Tibial nerve (tissue), 4 donors: ENCODE measurements around the gene SYTL5. TPM values are rescaled to one million over a fixed set of nuclear protein-coding genes. Genes with fewer than 3 reads are reported as not detected.

ENCODE experiments used
- DNase-seq, 2 donors: peaks; one replicate each; pipeline ENCODE4 v3.0.0-alpha.2; 2019; ENCODE audit warnings: low spot score in 2 of 2
- H3K27ac ChIP-seq, 4 donors: fragments of 200-600 bp; sonication (generic) in 3 of 4; one replicate each; pipeline ENCODE4 v1.5.1; 2017 to 2019; ENCODE audit warnings: mild to moderate bottlenecking in 1 of 4
- H3K27me3 ChIP-seq, 2 donors: fragments of 200-600 bp; sonication (generic) in 1 of 2; one replicate each; pipeline versions ENCODE4 v1.5.1 to v1.6.0; 2017 to 2019
- H3K36me3 ChIP-seq, 3 donors: fragments of 200-600 bp; sonication (generic); one replicate each; pipeline ENCODE4 v1.5.1; 2018 to 2019
- H3K4me1 ChIP-seq, 4 donors: fragments of 200-600 bp; sonication (generic) in 3 of 4; one replicate each; pipeline ENCODE4 v1.5.1; 2017 to 2019
- H3K4me3 ChIP-seq, 4 donors: fragments of 200-600 bp; sonication (generic) in 3 of 4; one replicate each; pipeline ENCODE4 v1.5.1; 2017 to 2019; ENCODE audit warnings: mild to moderate bottlenecking in 1 of 4, moderate library complexity in 1 of 4
- H3K9me3 ChIP-seq, 4 donors: fragments of 200-600 bp; sonication (generic) in 3 of 4; one replicate each; pipeline ENCODE4 v1.5.1; 2017 to 2019
- CTCF ChIP-seq, 5 experiments: fragments of 200-600 bp in 3 of 5; fragments of 450-650 bp in 2 of 5; sonication (generic) in 3 of 5; IDR thresholded peaks; one replicate each; pipeline ENCODE4 v1.5.1; 2016 to 2019; ENCODE audit warnings: antibody characterized with exemption in 5 of 5, mild to moderate bottlenecking in 3 of 5, moderate library complexity in 2 of 5
- EP300 ChIP-seq, 2 donors: sonication (generic); formaldehyde crosslinking; IDR thresholded peaks; one replicate each; pipeline ENCODE4 v1.6.1; 2017; ENCODE audit warnings: antibody characterized with exemption in 2 of 2, mild to moderate bottlenecking in 1 of 2
- POLR2A ChIP-seq, 2 donors: fragments of 450-650 bp; IDR thresholded peaks; one replicate each; pipeline ENCODE4 v1.6.1; 2017; ENCODE audit warnings: antibody characterized with exemption in 2 of 2, mild to moderate bottlenecking in 2 of 2, moderate library complexity in 2 of 2
- WGBS, 2 donors: methylation state at CpG; one replicate each; pipeline ENCODE4 v1.1.5; 2018; 5-methylcytosine and 5-hydroxymethylcytosine counted together
- total RNA-seq, 4 donors: library from RNA; depleted of rRNA; stranded (reverse); fragments of >200 nt; gene quantifications; one replicate each; pipeline ENCODE4 v1.1.0, GENCODE V29; 2016

SYTL5 gene
- total RNA-seq, 4 donors from 2014 or later, result 0.21 to 0.78 (median 0.37) TPM

GRCh38 chrX:38108364-38108763 is 102.0 kb downstream of the SYTL5 start:
- no peaks in the 10 kb centered on the region for H3K9me3 ChIP-seq
- H3K4me1 ChIP-seq, result no peaks in the 10 kb centered on the region
- H3K36me3 ChIP-seq, result no peaks in the 10 kb centered on the region
- no peak overlapping the region for H3K27ac ChIP-seq
- WGBS, 2 donors, result 87% methylated on average over 6 of the region's 6 CpGs
- H3K27me3 ChIP-seq, result no peaks in the 10 kb centered on the region
- DNase-seq, result no peak
- no peak overlapping the region for H3K4me3 ChIP-seq
- no peak for TF ChIP-seq CTCF (IDR thresholded peaks at IDR 0.05)

- Histone ChIP-seq H3K27me3 (no peaks in the 10 kb centered on the region), H3K9me3 (no peaks in the 10 kb centered on the region), H3K27ac (no peak overlapping the region), H3K36me3 (no peaks in the 10 kb centered on the region), H3K4me3 (no peak overlapping the region), H3K4me1 (no peaks in the 10 kb centered on the region)
- WGBS, 2 donors, result 79 to 88% methylated on average over 4 of the region's 4 CpGs
- TF ChIP-seq CTCF (IDR thresholded peaks at IDR 0.05), result no peak
- no peak for TF ChIP-seq EP300 (IDR thresholded peaks at IDR 0.05)
- no peak for TF ChIP-seq POLR2A (IDR thresholded peaks at IDR 0.05)
- DNase-seq, result no peak
Measured at GRCh38 chrX:38109042-38109898, 102.9 kb downstream of the SYTL5 start.

- Histone ChIP-seq H3K4me3 (no peak overlapping the region), H3K27ac (no peak overlapping the region), H3K9me3 (no peaks in the 10 kb centered on the region), H3K4me1 (no peaks in the 10 kb centered on the region), H3K36me3 (no peaks in the 10 kb centered on the region), H3K27me3 (no peaks in the 10 kb centered on the region)
- no peak for TF ChIP-seq CTCF (IDR thresholded peaks at IDR 0.05)
- TF ChIP-seq POLR2A (IDR thresholded peaks at IDR 0.05), result no peak
- TF ChIP-seq EP300 (IDR thresholded peaks at IDR 0.05), result no peak
- 63 to 73% methylated on average over 6 of the region's 6 CpGs for WGBS, 2 donors
- DNase-seq, result no peak
Measured at GRCh38 chrX:38110231-38110630, 103.9 kb downstream of the SYTL5 start.

GRCh38 chrX:38111196-38111595 is 104.8 kb downstream of the SYTL5 start:
- TF ChIP-seq EP300 (IDR thresholded peaks at IDR 0.05), result no peak
- no peak for TF ChIP-seq CTCF (IDR thresholded peaks at IDR 0.05)
- no peak for TF ChIP-seq POLR2A (IDR thresholded peaks at IDR 0.05)
- H3K9me3 ChIP-seq, result no peaks in the 10 kb centered on the region
- no peaks in the 10 kb centered on the region for H3K27me3 ChIP-seq
- WGBS, 2 donors, result 93 to 99% methylated on average over 5 of the region's 5 CpGs
- no peaks in the 10 kb centered on the region for H3K36me3 ChIP-seq
- no peak overlapping the region for H3K4me3 ChIP-seq
- H3K27ac ChIP-seq, result no peak overlapping the region
- H3K4me1 ChIP-seq, result no peaks in the 10 kb centered on the region
- DNase-seq, result no peak

GRCh38 chrX:38112566-38112965 is 106.2 kb downstream of the SYTL5 start:
- no peaks in the 10 kb centered on the region for H3K4me1 ChIP-seq
- no peaks in the 10 kb centered on the region for H3K36me3 ChIP-seq
- DNase-seq, result no peak
- H3K4me3 ChIP-seq, result no peak overlapping the region
- H3K27me3 ChIP-seq, result no peaks in the 10 kb centered on the region
- TF ChIP-seq EP300 (IDR thresholded peaks at IDR 0.05), result no peak
- TF ChIP-seq CTCF (IDR thresholded peaks at IDR 0.05), result no peak
- TF ChIP-seq POLR2A (IDR thresholded peaks at IDR 0.05), result no peak
- 67 to 79% methylated on average over 4 of the region's 4 CpGs for WGBS, 2 donors
- no peaks in the 10 kb centered on the region for H3K9me3 ChIP-seq
- no peak overlapping the region for H3K27ac ChIP-seq
